GM19025 (cell line): ENCODE data around the gene SLC24A3.

Experiments used
- ATAC-seq: cut with Tn5 transposase; IDR thresholded peaks from one replicate; pipeline ENCODE4 v1.9.1; 2021; ENCODE audit warnings: mild to moderate bottlenecking, low read depth, moderate library complexity; ENCODE audit not compliant: unreplicated experiment

SLC24A3 gene

DNA sequence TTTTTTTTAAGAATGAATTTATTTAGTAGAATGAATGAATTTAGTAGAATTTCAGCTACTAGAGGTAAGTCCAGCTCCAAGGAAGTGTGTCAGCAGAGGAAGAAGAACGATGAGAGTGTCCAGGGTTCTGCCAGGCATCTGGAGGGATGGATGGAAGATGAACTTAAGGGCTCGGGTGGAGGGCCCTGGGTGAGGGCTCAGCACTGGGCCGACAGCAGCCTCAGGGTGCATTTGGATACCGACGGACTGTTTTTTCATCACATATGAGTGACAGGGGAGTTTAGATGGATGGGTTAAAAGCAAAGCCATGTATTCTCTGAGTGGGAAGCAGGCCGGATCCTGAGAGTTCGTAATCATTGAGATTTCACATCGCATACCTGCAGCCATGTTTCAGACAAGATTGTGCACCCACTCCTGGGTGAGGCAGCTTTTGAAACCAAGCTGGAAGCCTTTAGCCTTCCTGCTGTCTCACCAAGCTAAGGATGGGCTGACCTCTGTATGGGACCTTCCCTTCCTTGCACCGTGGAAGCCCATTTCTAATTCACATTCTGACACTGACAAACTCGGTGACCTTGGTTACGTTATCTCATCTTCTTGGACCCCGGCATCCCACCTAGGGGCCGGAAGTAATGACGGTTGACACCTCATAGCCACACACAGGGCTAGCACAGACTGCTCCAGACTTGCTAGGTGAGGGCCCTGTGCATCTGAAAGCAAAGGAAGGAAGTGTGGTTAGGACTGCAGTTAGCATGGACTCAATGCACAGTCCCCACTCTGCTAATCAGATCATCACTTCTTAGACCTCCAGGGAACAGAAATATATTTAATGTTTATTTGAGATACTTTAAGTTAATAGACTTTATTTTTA, 228.5 kb downstream of the SLC24A3 start:
- no peak for ATAC-seq

DNA sequence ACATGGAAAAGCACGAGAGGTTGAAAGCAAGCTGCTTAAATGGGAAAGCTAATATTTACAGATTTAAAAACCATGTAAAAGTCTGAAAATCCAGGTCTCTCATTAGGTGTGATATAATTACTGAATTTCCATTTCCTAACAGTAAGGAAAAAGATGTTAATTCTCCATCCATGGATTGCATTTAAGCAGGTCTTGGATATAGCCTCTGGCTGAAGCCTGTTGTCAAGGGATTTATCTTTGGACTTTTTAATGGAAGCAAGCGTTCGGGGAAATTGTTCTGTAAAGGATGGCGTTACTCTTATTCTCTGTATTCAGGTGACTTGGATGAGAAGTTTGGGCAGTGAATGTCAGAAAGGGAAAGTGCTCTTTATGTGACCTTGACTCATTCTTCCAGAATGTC, 233.8 kb downstream of the SLC24A3 start:
- no peak for ATAC-seq

DNA sequence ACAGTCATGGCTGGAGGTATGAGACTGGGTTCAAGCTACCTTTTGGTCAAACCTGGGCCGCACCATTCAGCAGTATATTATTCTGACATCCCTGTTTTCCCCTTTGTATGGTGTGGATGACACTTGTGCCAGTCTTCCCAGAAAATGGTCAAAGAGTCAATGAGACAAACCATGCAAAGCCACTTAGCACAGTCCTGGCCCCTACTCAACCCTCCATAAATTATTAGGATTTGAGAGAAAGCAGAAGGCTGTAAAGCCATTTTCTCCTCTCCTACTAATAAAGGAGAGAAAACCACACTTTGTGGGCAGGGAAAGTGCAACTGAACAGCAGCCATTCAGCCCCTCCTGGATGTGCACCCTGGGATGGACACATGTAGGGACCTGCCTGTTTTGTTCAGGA, 236.2 kb downstream of the SLC24A3 start:
- ATAC-seq = no peak

DNA sequence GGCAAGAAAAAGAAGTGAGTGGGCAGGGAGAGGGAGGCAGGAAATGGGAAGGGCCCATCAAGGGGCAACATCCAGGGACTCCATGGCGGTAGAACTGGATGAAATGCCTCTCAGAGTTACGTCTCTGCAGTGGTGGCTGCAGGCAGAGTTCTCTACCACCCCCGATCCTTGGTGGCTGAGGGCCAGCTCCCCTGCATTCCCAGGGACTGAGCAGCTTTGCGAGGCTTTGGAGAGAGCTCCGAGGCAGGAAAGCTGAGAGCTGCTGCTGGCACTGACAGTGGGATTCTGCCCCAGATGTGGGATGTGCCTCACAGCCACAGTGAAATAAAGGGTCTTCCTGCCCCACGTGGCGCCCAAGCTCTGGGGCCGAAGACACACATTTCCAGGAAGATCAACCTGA, 236.6 kb downstream of the SLC24A3 start:
- ATAC-seq = no peak

DNA sequence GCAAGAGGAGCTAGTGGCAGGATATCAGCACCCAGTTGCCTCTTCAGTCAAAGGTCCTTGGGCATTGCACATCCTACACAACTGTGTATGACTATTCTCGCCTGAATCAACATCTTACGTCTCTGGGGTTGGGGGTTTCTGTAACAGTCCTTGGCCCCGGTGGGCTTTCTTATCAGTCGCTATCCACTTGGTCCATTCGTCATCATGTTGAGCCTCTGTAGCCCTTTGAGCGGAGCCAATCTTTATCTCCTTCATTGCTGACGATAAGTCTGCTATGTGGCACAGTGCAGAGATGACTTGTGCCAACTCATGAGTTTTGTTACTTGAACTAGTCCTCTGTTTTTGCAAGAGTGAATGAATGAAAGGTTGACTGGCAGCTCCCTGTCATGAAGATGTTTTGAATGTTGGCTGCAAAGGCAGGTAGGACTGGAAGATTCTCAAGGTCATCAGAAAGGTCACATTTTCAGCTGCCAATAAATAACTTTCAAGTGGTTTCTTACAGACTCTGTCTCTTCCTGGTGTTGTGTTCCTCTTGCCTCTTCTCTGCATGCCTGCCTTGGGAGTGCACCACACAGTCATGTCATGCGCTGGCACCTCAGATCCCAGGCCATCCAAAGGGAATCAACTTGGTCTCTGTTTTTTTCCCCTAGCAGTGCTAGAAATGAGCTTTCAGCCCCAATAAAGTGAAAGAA, 238.9 kb downstream of the SLC24A3 start:
- no peak for ATAC-seq

DNA sequence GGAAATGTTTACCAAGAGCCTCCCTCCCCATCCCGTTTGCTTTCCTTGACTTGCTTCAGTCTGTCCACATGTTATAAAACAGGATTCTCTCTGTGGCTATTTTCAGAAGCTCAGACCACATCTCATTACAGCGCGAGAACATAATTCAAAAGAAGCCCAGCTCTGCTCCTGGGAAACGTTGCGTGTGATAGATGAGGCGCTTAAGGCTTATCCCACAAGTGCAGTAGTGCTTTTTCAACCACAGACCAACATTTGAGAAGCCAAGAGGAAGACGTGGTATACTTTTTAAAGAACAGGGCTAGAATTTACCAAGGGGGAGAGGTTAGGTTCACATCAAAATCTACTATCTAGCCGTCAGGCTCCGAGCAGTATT, 239.5 kb downstream of the SLC24A3 start:
- no peak for ATAC-seq

DNA sequence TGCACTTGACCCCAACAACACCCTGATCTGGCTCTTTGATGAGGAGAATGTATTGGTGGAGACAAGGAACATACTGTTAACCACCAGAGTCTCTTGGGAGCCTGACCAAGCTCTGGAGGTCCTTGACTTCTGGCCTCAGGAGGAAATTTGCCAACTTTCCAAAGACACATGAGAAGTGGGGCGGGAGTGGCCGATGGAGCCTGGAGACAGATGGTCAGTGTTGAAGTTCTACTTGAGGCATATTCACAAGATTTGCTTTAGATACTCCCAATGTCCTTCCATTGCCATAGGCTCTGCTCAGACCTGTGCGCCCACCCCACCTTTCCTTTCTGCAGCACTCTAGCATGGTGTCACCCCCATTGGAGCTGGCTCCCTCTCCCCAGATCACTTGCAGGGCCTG, 241.0 kb downstream of the SLC24A3 start:
- ATAC-seq = no peak

DNA sequence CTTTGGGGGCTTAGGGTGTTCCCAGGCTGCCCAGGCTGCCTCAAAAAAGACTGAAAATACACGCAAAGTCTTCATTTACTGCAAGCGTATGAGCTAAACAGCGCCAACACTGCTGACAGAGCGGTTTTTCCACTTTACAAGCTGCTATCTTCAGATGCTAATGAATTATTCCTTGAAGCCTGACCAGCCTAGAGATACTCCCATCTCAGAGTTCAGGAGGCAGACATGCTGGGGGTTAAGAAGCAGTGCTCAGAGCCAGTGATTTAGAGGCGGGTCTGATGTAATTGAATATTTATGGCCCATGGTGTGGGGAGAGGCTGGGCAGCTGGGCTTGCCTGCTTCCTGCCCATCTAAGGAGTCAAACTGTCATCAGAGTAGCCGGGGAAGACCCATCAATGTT, 241.4 kb downstream of the SLC24A3 start:
- no peak for ATAC-seq

DNA sequence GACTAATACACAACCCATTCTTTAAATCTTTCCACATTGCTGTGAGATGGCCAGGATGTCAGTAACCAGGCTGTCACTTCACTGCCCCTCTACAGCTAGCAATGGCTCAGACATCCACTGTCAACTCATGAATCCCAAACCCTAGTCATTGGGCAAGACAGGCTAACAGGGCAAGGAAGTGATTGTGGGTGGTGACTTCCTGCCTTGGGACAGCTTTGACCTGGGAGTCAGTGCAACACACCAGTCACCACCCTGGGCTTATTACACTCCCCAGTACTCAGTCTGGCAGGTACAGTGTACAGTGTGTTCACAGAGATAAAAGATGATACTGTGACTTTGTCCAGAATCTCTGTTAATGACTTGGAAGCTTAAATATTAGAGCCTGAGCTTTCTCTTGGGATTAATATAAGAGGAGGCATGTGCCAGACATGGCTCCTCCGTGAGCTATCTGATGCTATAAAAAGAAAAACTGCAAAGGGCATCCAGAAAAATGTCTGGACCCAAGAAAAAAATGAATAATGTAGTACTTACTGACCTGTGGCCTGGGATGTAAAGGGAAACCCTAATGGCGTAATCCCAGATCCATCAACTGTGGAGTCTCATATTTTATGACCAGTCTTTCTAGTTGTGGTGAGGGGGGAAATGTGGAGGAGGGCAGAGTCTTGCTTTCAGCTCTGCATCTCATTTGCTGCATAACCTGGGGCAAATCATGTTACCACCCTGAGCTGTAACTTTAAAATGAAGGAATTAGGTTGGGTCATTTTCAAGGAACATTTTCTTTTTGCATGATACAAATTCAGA, 244.4 kb downstream of the SLC24A3 start:
- no peak for ATAC-seq

DNA sequence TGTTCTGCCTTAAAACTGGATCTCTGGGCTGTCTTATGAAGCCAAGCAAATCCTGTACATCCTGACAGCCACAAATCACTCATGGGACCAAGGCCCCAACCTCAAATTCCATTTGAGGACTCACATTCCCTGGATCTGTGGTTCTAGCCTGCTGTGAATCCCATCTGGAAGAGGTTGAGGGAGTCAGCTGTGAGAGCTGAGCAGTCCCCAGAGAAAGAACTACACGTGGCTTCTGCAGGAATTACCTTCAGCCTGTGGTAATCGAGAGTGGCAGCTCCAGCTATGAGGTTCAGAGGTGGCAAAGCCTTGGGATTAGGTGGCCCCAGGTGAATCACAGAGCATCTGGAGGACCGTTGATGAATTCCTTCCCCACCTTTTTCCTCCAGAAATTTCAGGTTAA, 245.2 kb downstream of the SLC24A3 start:
- no peak for ATAC-seq

DNA sequence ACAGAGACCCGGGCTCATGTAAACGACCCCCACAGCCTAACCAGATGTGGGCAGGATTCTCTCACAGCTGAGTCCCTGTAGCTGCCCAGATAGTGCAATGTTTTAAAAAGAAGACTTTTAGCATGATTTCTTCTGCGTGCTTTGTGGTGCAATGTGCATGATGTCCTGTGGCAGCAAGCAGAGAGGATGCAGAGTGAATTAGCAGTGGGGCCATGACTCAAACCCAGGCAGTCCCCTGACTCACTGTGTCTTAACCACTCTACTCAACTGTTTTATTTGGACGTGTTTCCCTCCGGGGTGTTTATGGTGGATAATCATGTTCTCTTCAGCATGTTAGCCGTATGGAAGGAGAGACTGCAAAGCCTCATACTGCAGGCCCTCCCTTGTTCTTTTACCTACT, 247.9 kb downstream of the SLC24A3 start:
- no peak for ATAC-seq

DNA sequence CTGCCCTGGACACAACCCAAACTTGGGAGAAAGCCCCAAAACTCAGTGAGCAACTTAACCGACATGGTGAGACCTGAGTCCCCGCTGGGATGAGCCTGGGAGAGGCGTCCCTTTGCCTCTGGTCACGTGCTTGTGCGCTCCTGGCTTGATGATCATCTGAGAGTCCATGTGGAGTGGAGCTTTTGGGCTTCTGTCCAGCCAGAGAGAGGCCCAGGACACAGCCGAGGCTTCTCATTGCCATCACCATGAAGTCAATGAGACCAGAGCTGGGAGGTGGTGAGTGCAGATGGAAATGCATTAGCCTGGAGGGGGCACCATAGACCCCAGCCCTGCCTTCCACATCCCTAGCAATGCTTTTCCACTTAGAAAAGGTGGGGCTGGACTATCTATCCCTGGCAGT, 250.0 kb downstream of the SLC24A3 start:
- ATAC-seq = no peak

DNA sequence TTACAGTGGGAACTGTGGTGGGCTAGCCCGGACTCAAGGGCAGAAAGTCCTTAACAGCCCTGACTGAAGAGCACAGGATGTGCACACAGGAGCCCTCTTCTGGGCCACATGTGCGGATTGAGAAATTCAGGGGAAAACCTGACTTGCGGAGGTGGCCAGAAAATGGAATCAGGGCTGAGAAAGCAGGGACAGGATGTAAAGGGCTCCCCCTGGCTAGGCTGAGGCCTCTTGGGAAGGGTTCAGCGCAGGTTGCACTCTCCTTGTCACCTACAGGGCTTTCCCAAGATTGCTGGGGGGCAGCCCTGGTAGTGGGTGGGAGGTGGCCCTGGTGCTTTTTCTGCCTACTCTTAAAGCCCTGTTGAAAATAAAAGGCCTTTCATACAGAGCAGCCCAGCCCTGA, 251.2 kb downstream of the SLC24A3 start:
- no peak for ATAC-seq

DNA sequence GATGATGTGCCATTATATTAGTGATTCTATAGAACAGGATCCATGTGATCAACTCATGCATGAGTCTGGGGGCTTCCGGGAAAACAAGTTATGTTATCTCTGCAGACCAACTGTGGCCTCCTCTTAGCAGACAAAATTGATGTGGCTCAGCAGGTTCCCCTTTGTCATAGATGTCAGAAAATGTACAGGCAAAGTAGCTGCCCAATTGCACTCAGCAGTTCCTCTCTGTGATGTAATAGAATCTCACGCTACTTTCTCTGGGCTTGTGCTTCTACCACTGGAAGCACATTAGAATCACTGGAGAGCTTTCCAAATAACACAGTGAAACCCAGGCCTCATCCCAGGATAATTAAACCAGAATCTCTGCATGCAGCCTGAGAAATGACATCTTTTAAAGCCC, 253.1 kb downstream of the SLC24A3 start:
- no peak for ATAC-seq

DNA sequence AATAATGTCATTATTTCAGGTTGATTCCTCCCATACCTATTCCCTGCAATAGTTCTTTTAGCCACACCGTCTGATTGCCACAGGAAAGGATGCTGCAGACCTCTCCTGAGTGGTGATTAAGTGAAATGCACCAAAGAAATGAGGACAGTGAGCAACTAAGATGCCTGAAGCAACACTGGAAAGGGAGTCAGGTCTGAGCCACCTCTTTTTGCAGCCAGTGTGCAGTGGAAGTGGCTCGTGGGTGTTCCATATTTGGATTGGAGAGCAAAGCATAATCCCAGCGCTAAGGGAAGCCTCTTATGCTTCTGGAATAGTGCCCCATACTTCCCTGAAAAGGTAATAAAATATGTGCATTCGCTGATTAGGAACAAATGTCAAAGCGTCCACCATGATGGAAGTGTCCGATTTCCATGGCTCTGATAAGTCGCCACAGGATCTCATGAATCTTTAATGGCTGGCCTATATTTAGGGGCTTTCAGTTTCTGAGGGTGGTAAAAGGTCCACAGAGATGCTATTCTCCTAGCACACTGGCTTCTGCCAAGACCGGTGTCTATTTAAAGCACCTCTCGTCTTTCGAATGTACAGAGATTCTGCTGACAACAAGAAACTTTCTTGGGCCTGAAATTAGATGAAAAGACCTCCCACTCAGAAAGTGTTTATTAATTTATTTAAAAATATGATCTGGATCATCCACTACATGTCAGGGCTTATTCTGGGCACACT, 253.9 kb downstream of the SLC24A3 start:
- no peak for ATAC-seq

DNA sequence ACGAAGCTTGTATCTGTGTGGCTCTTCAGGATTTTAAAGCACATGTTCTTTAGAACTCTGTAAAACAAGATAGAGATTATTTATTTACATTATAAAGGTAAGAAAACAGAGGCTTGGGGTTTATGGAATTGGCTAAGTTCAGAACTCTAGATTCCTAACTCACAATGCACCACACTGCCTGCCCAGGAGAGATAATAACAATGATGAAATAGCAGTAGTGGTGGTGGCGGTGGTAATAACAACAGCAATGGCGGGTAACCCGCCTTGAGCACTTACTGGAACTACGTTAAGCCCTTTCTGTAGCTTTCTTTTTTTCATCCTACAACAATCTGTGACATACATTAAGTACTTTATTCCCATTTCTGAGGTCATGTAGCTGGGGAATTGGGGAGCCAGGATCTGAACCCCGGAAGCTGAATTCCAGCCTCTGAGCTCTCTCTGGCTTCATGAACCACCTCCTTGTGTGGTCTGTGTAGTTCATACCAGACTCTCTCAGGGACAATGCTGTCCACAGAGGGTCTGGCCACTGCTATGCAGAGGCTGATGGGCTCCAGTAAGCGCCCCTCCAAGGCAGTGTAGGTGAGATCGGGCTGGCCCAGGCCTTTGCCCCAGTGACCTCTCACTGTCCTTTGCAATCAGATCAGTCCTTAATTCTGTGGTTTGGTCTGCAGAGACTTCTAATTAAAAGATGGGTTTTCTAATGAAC, 260.9 kb downstream of the SLC24A3 start:
- no peak for ATAC-seq

DNA sequence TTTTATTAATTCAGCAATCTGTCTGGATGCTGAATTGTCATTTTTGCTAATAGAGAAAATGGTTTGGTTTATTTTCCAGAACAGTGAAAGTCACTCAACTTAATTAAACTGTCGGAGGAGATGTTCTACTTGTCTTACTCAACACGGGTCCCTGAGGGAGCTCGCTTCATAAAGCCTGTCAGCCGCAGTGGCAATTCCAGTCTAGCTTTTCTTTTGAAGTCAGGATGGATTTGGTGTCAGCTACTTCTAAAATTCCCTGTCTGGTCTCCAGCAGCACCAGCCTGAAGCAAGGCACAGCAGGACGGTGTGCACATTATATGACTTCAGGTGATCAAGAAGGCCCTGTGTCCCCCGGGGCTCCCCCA, 261.5 kb downstream of the SLC24A3 start:
- no peak for ATAC-seq

DNA sequence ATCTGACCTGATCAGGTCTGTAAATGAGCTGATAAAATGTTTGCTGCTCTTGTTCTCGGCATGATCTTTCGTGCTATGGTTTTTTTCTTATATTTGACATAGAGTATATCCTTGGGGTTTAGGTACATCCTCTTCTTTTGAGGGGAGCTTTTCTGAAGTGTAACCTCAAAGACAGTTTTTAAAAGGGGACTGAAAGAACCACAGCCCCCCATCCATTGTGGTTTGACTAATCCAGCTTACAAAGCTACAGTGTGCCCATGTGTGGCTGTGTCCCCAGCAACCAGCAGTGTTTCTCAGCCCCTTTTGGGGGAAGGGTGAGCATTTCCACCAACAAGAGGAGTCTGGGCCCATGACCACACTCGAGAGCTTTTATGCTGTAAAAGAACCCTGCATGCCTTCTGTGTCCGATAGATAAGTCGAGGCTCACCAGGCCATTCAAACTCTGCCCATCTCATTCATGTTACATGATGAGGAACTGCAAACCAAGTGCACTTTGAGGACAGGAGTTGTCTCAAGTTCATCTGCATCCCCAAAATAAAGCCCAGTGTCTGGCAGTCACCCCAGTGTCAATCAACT, 266.0 kb downstream of the SLC24A3 start:
- ATAC-seq = no peak

DNA sequence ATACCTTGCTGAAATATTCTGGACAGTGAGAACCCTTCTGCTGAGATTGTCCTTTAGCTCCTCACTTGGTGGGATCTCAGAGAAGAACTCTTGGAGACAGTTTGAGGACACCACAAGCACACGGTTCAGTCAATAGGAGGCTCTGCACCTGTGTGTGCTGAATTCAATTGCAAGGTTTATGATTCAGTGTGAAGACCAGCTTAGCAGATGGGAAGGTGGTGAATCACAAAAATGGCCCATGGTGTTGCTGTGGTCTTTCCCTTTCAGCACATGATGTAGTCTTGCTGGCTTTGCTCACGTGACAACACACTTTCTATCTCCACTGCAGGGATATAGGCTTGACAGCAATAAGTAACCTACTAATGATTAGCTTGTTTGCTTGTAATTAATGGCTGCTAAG, 270.3 kb downstream of the SLC24A3 start:
- ATAC-seq = no peak

DNA sequence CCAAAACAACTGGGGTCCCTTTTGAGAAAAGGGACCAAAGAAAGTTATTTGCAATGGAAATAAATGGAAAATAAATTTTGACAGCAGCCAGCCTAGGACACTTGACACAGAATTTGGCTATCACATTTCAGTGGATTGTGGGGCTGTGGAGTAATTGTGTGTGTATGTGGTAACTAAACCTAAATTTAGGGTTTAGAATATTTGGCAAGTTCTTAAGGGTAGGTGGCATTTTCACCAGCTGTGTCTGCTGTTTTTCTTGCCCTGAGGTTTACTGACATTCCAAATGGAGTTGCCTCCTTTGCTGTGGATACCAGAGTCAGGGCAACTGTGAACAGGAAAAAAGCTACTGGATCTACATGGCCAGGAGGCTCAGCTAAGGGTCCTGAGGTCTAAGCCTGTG, 270.9 kb downstream of the SLC24A3 start:
- ATAC-seq = no peak
